Measurements from ENCODE around the gene PREX1.

GRCh38 chr20:48665785-48666184 is 162.0 kb downstream of the PREX1 start:
- TF ChIP-seq CTCF (conservative IDR thresholded peaks at IDR 0.05 in 1 of 2, IDR thresholded peaks at IDR 0.05 in 1 of 2; ENCODE audit: low read depth in 1 of 2, low read length in 2 of 2) (no peak), EZH2 (IDR thresholded peaks at IDR 0.05; ENCODE audit: low read length, missing control alignments) (no peak)

Data from fibroblast of lung (primary cell).